GM12878 (cell line): ENCODE results near the gene COL4A1. TPM values are rescaled to one million over a fixed set of nuclear protein-coding genes. Genes with fewer than 3 reads are reported as not detected.

ENCODE experiments used
- ATAC-seq: fragments of 200-7000 bp; cut with Tn5 transposase; 3 replicates; pipeline ENCODE4 v1.9.1; 2020; ENCODE audit warnings: mild to moderate bottlenecking, moderate library complexity
- BruUV-seq: library from RNA; stranded (reverse); fragments of 400-500 nt; replicated peaks from 2 replicates; lab custom pipeline; 2021; lab: Mats Ljungman, UMichigan
- CTCF ChIA-PET: fragments of 300-600 bp; sonication (Branson Sonifier 250); formaldehyde crosslinking; extraction: SDS; loops from one replicate; lab custom pipeline; 2021; ENCODE audit warnings: inconsistent platforms; lab: Yijun Ruan, JAX
- POLR2A ChIA-PET: fragments of 350-600 bp; formaldehyde crosslinking; extraction: SDS; loops from one replicate; lab custom pipeline; 2021; ENCODE audit warnings: inconsistent platforms; lab: Charles Lee
- RAD21 ChIA-PET: fragments of 300-600 bp; sonication (Branson Sonifier 250); formaldehyde crosslinking; loops from one replicate; lab custom pipeline; 2023; ENCODE audit warnings: antibody characterized with exemption; ENCODE audit not compliant: unreplicated experiment; lab: Charles Lee
- SMC1A ChIA-PET: fragments of 300-600 bp; sonication (Branson Sonifier 250); formaldehyde crosslinking; loops from one replicate; lab custom pipeline; 2023; ENCODE audit not compliant: unreplicated experiment, uncharacterized antibody; lab: Charles Lee
- DNase-seq: peaks from one replicate; pipeline ENCODE4 v3.0.0-alpha.2; 2011; ENCODE audit warnings: low read depth, low spot score
- FAIRE-seq: peaks from 3 replicates; lab custom pipeline; 2011; peaks lifted over from hg19 to GRCh38; lab: Jason Lieb, UNC
- H2AFZ ChIP-seq: 2 replicates; pipeline ENCODE4 v1.6.0; 2011; ENCODE audit warnings: low read depth, low read length, control low read depth; ENCODE audit not compliant: control insufficient read depth
- H3K27ac ChIP-seq: 2 replicates; pipeline ENCODE4 v1.5.1; 2011; ENCODE audit warnings: control low read depth; ENCODE audit not compliant: control insufficient read depth, insufficient read depth
- H3K27me3 ChIP-seq, 2 experiments: replicated peaks in 1 of 2; 2 replicates each; pipeline versions ENCODE4 v1.6.0 to v1.6.1; 2011; ENCODE audit warnings: low read length in 1 of 2; ENCODE audit not compliant: control insufficient read depth in 2 of 2, insufficient read depth in 2 of 2
- H3K36me3 ChIP-seq, 2 experiments: 2 replicates each; pipeline ENCODE4 v1.5.1; 2011; ENCODE audit warnings: low read length in 1 of 2; ENCODE audit not compliant: control insufficient read depth in 2 of 2, insufficient read depth in 2 of 2
- H3K4me1 ChIP-seq: 2 replicates; pipeline ENCODE4 v1.6.1; 2011; ENCODE audit warnings: mild to moderate bottlenecking, low read length, moderate library complexity, mixed read lengths; ENCODE audit not compliant: control insufficient read depth, insufficient read depth
- H3K4me2 ChIP-seq: 2 replicates; pipeline ENCODE4 v1.6.0; 2011; ENCODE audit warnings: control low read depth; ENCODE audit not compliant: control insufficient read depth, insufficient read depth
- H3K4me3 ChIP-seq: fragments of 200-600 bp; sonication (generic); 2 replicates; pipeline ENCODE4 v1.5.1; 2016
- H3K79me2 ChIP-seq: 2 replicates; pipeline ENCODE4 v1.6.0; 2011; ENCODE audit warnings: low read length; ENCODE audit not compliant: control insufficient read depth, insufficient read depth
- H3K9ac ChIP-seq: 2 replicates; pipeline ENCODE4 v1.8.0; 2011; ENCODE audit warnings: low read length, control low read depth, mixed read lengths; ENCODE audit not compliant: control insufficient read depth, insufficient read depth
- H3K9me3 ChIP-seq: replicated peaks from 3 replicates; pipeline ENCODE4 v1.5.1; 2011; ENCODE audit warnings: mild to moderate bottlenecking, low read length; ENCODE audit not compliant: control insufficient read depth, insufficient read depth
- H4K20me1 ChIP-seq: 2 replicates; pipeline ENCODE4 v1.6.0; 2011; ENCODE audit not compliant: control insufficient read depth, insufficient read depth
- E4F1 ChIP-seq: fragments of 450-650 bp; IDR thresholded peaks from 2 replicates; pipeline ENCODE4 v1.6.1; 2018; ENCODE audit warnings: borderline replicate concordance, mild to moderate bottlenecking; ENCODE audit not compliant: partially characterized antibody
- IKZF2 ChIP-seq, 2 experiments: fragments of 450-650 bp; IDR thresholded peaks; 2 replicates each; pipeline ENCODE4 v1.6.1; 2017; ENCODE audit warnings: mild to moderate bottlenecking in 2 of 2, moderate library complexity in 2 of 2
- MXI1 ChIP-seq: fragments of 150-350 bp; IDR thresholded peaks from 2 replicates; pipeline ENCODE4 v1.6.1; 2011; ENCODE audit warnings: low read depth, mild to moderate bottlenecking, inconsistent platforms, low read length, improper control_type of control experiment
- RB1 ChIP-seq: fragments of 450-650 bp; formaldehyde crosslinking; IDR thresholded peaks from 2 replicates; pipeline ENCODE4 v1.6.1; 2017; ENCODE audit warnings: mild to moderate bottlenecking, borderline replicate concordance
- RBBP5 ChIP-seq: fragments of 200-600 bp; sonication (generic); conservative IDR thresholded peaks from 2 replicates; pipeline ENCODE4 v1.6.1; 2016
- REST ChIP-seq: IDR thresholded peaks from 2 replicates; pipeline ENCODE4 v1.6.1; 2012; ENCODE audit warnings: mild to moderate bottlenecking, low read depth, low read length
- TARDBP ChIP-seq: IDR thresholded peaks from 2 replicates; pipeline ENCODE4 v1.6.1; 2016; ENCODE audit warnings: borderline replicate concordance
- ZNF592 ChIP-seq: fragments of 450-650 bp; IDR thresholded peaks from 2 replicates; pipeline ENCODE4 v1.6.1; 2017; ENCODE audit warnings: mild to moderate bottlenecking, moderate library complexity
- WGBS: methylation state at CpG from one replicate; pipeline ENCODE4 v1.1.6; 2016; ENCODE audit warnings: low lambda C conversion rate; ENCODE audit not compliant: insufficient replicate concordance, insufficient coverage; ENCODE audit errors: missing lambda C conversion rate; 5-methylcytosine and 5-hydroxymethylcytosine counted together
- in situ Hi-C: fragments of 300-500 bp; cut with MboI; formaldehyde crosslinking; loops from 9 replicates; pipeline ENCODE4 v1.14.3; 2018; ENCODE audit warnings: mixed read lengths
- intact Hi-C: fragments of 100-400 bp; cut with micrococcal nuclease; formaldehyde crosslinking; loops from one replicate; pipeline ENCODE4 v1.14.2; 2022; ENCODE audit not compliant: unreplicated experiment
- polyA plus RNA-seq, 11 experiments: library from polyadenylated mRNA; depleted of rRNA in 4 of 11; unstranded in 6 of 11; stranded (reverse) in 5 of 11; fragments of >200 nt; fragmentation: Nextera tagmentation in 4 of 11; fragmentation: Illumina TruSeq in 1 of 11; extraction: Ambion mirVana in 4 of 11; extraction: Trizol in 1 of 11; gene quantifications; 1 replicate in 1 of 11; 2 replicates in 10 of 11; pipeline versions ENCODE4 v1.2.1 to v1.2.3, GENCODE V29; 2011 to 2016; ENCODE audit warnings: inconsistent platforms in 2 of 11, missing spikeins in 2 of 11, low read depth in 1 of 11
- total RNA-seq, 4 experiments: library from RNA; depleted of rRNA in 3 of 4; stranded (reverse); fragments of >200 nt in 3 of 4; fragmentation: Illumina TruSeq in 1 of 4; extraction: Trizol in 1 of 4; gene quantifications; 2 replicates each; pipeline versions ENCODE4 v1.2.1 to v1.2.3, GENCODE V29; 2013 to 2021

The COL4A1 gene
- total and polyA plus RNA-seq, 10 of the 15 experiments (the other 5 are each of a cell fraction or from before 2014, with no cell fraction given) = 0.07 to 0.31 (median 0.13) TPM; not detected in 6

GRCh38 chr13:110187641-110188161 lies 119.3 kb downstream of the COL4A1 start:
- Histone ChIP-seq H3K4me1 (no peaks in the 10 kb centered on the region), H3K4me3 (no peak overlapping the region), H3K36me3 (no peaks in the 10 kb centered on the region), H3K9ac (no peak overlapping the region), H4K20me1 (no peaks in the 10 kb centered on the region), H3K27me3 (peaks cover 2 to 7% of the 10 kb centered on the region in 2 experiments; a peak in 2 of 4 replicates), H3K27ac (no peak overlapping the region), H3K4me2 (no peak overlapping the region), H2AFZ (no peak overlapping the region), H3K79me2 (no peaks in the 10 kb centered on the region), H3K9me3 (no peaks in the 10 kb centered on the region)
- intact Hi-C loops = no loop called here
- FAIRE-seq = no peak
- POLR2A ChIA-PET = no interaction called here
- CTCF ChIA-PET = interaction anchor here (0.6 to 1.3 kb wide), 2 partner anchors 257 to 319 kb away, joined by 3 read pairs; no protein-coding TSS in a partner anchor
- BruUV-seq = no TSS peak
- no peak for ATAC-seq
- RAD21 ChIA-PET = no interaction called here
- SMC1A ChIA-PET = no interaction called here
- in situ Hi-C loops = no loop called here
- WGBS = 24% methylated on average over 5 of the region's 5 CpGs
- no peak for DNase-seq
- TF ChIP-seq REST = no peak
- no peak for TF ChIP-seq RBBP5
- TF ChIP-seq ZNF592 = no peak
- no peak for TF ChIP-seq RB1
- TF ChIP-seq E4F1 = no peak
- TF ChIP-seq TARDBP = no peak
- no peak for TF ChIP-seq MXI1
- no peak for TF ChIP-seq IKZF2 (IDR thresholded peaks at IDR 0.05)
